Coronary artery (tissue), 2 donors: ENCODE data around the gene CCNO.

Experiments
- DNase-seq: peaks from one replicate; pipeline ENCODE4 v3.0.0-alpha.2; 2017; ENCODE audit warnings: low spot score
- H3K27ac ChIP-seq, 2 donors: fragments of 200-600 bp; sonication (generic); one replicate each; pipeline ENCODE4 v1.5.1; 2016 to 2019
- H3K4me3 ChIP-seq: fragments of 200-600 bp; sonication (generic); 2 replicates; pipeline ENCODE4 v1.5.1; 2016; ENCODE audit warnings: mild to moderate bottlenecking, moderate library complexity
- CTCF ChIP-seq: fragments of 200-600 bp; sonication (generic); IDR thresholded peaks from one replicate; pipeline ENCODE4 v1.5.1; 2019; ENCODE audit warnings: antibody characterized with exemption

The CCNO gene

DNA sequence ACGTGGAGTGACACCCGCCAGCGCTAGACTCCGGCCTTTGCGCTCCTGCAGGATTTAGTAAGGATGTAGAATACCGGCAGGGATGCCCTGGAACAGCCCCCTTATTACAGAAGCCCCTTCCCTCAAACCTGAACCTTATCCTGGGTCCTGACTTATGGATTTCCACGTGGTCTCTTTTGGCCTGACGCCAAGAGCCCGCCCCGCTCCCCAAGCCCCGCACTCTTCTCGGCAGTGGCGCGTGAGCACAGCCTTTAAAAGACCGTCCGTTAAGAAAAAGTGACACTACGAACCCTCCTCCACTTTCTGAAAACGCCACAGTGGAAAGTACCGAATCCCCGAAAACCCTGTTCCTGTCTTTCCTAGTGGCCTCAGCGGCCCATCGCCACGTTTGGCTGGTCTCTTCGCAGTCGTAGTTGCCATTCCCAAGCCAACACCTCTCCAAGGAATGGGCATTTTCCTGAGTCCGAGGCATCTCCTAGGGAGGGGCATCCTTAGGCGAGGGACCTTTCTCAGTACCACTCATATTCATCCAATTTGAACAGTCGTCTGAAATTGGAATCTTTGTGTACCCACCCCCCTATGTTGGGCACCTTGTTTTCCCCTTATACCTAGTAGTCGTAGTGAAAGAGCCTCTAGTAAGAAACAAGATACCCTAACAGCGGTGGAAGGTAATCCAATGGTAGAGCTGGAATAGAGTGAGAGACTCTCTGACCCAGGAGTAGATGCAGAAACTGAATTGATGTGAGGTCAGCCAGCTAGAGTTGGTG is 5.6 kb downstream of the CCNO start:
- no peak overlapping the region for H3K27ac ChIP-seq
- no peak for DNase-seq
- peak overlapping the region; percentile 69 for H3K4me3 ChIP-seq
- TF ChIP-seq CTCF: no peak

DNA sequence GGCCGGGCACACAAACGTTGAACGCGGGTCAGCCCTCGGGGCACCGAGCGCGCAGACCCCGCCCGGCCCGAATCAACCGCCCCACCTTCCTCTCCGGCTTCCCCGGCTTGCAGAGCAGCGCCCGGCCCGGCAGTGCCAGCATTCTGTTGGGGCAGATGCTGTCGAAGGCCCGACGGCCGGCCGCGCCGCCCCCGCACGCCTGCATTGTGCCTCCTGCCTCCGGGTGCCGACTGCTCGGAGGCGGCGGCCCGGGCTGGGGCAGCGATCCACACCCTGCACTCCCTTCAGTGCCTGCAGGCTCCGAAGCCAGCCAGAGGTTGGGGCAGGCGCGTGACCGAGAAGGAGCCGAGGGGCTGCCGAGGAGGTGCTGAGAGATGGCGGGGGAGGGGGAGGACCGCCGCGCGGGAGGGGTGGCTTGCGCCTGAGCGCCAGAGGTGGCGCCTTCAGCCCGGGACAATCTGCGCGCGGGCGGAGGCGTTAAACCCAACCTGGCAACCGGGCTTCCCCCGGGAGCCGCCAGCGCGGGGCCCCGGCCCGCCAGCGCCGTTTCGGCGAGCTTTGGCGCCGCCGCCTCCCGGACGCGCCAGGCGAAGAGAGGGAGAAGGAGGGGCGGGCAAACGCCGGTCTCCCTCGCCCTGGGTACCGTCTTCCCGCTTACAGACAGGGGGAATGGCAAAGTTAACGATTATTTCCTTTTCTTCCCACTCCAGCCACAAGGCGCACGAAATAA is 6.3 kb downstream of the CCNO start, which contains the start of gene MCIDAS:
Gene MCIDAS, minus strand, starts transcription at position 382 of the 730 bp plus-strand sequence. Its CDS starts 177 bp downstream, at position 205.
- no peak within 1 kb of the TSS for H3K27ac ChIP-seq
- DNase-seq: no peak

GRCh38 chr5:55226027-55226933 is 7.1 kb downstream of the CCNO start:
- TF ChIP-seq CTCF: no peak
- no peak for DNase-seq
- no peak overlapping the region for H3K27ac ChIP-seq
- peak overlapping the region; percentile 69 for H3K4me3 ChIP-seq

More for the DNA sequence above, 6.3 kb downstream of the CCNO start, which contains the start of gene MCIDAS:
- H3K4me3 ChIP-seq: peak within 1 kb of the TSS; percentile 69
- no peak for TF ChIP-seq CTCF

DNA sequence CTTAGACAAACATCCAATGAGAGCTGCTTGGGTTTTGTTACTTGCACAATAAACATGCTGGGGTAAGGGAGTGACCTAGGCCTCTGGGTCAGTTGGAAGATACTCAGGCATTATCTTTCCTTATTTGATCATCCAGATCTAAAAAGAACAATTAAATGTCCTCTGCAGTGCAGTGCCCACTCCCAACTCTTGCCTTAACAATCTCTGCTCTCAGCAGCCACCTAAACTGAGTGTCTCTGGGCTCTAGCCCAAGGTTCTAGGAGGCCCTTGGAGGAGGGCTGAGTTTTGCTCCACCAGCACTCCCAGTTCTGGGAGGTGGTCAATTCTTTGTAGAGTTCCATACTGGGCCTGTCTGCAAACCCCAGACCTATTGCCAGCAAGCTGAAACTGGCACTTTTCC is 8.1 kb downstream of the CCNO start:
- no peak for DNase-seq
- Histone ChIP-seq H3K4me3 (no peak overlapping the region), H3K27ac (no peak overlapping the region)
- TF ChIP-seq CTCF: no peak

DNA sequence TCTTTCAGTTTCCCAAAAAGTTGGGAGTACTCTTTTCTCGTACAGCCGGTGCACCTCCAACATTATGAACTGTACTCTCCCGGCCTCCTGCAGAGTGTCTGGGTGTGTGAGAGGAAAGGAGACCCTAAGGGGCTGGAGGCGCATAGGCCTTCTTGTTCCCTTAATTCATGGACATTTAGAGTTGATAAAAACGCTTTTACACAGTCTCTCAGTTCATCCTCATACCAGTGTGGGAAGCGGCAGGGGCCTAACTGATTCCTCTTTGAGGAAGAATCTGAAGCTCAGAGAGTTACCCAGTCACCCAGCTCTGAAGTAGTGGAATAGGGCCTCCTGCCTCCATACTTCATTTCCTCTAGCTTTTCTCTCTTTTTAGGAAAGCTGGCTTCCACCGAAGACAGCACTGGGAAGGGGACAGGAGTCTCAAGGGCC is 9.6 kb downstream of the CCNO start:
- TF ChIP-seq CTCF: no peak
- Histone ChIP-seq H3K4me3 (peak overlapping the region; percentile 38), H3K27ac (no peak overlapping the region)
- DNase-seq: no peak

- H3K27ac ChIP-seq: no peak overlapping the region
- no peak for DNase-seq
- TF ChIP-seq CTCF: no peak
- H3K4me3 ChIP-seq: peak overlapping the region; percentile 38
Measured at GRCh38 chr5:55222985-55223811, 10.2 kb downstream of the CCNO start.
